Renal cortical epithelial cell (primary cell): ENCODE results near the gene SULT1A1. TPM values are rescaled to one million over a fixed set of nuclear protein-coding genes. Genes with fewer than 3 reads are reported as not detected.
"Not testable (repeated sequence)": the region's sequence is repeated elsewhere in the genome, so short reads cannot be mapped to it uniquely, and the experiment has no call there.

ENCODE experiments used
- DNase-seq: peaks from one replicate; pipeline ENCODE4 v3.0.0-alpha.2; 2011; ENCODE audit warnings: low read depth
- total RNA-seq: library from RNA; depleted of rRNA; stranded (reverse); fragments of >200 nt; gene quantifications from 2 replicates; pipeline ENCODE4 v1.2.3, GENCODE V29; 2014

Gene SULT1A1
- total RNA-seq, 1 donor from 2014 or later = 7.1 TPM

GRCh38 chr16:28591355-28591754, 18.5 kb downstream of the SULT1A1 start:
- no peak for DNase-seq

- no peak for DNase-seq
Observed at GRCh38 chr16:28590384-28591340, 19.2 kb downstream of the SULT1A1 start.

- DNase-seq = no peak
Observed at GRCh38 chr16:28589930-28590329, 19.9 kb downstream of the SULT1A1 start.

GRCh38 chr16:28589069-28589468, 20.8 kb downstream of the SULT1A1 start:
- no peak for DNase-seq

- no peak for DNase-seq
Observed at GRCh38 chr16:28587386-28587785, 22.5 kb downstream of the SULT1A1 start.

- DNase-seq = peak; percentile 28
Observed at GRCh38 chr16:28586466-28586865, 23.4 kb downstream of the SULT1A1 start.

GRCh38 chr16:28585674-28586073, 24.2 kb downstream of the SULT1A1 start:
- DNase-seq = peak; percentile 64

- no peak for DNase-seq
Observed at GRCh38 chr16:28580726-28581315, 29.0 kb downstream of the SULT1A1 start.

- no peak for DNase-seq
Observed at GRCh38 chr16:28575446-28576109, 34.3 kb downstream of the SULT1A1 start.

GRCh38 chr16:28574925-28575324, 34.9 kb downstream of the SULT1A1 start:
- DNase-seq = no peak

GRCh38 chr16:28573738-28574718, 35.8 kb downstream of the SULT1A1 start:
- no peak for DNase-seq

GRCh38 chr16:28572696-28573510, 36.9 kb downstream of the SULT1A1 start:
- no peak for DNase-seq

GRCh38 chr16:28569968-28570752, 39.7 kb downstream of the SULT1A1 start:
- no peak for DNase-seq

- DNase-seq = peak; percentile 13
Observed at GRCh38 chr16:28569021-28569420, 40.8 kb downstream of the SULT1A1 start.

GRCh38 chr16:28567292-28567691, 42.6 kb downstream of the SULT1A1 start:
- no peak for DNase-seq

- DNase-seq = not testable (repeated sequence)
Observed at GRCh38 chr16:28566233-28566925, 43.5 kb downstream of the SULT1A1 start.

- DNase-seq = no peak
Observed at GRCh38 chr16:28563218-28563617, 46.6 kb downstream of the SULT1A1 start.

GRCh38 chr16:28562199-28562598, 47.6 kb downstream of the SULT1A1 start:
- no peak for DNase-seq
